GM12878 (cell line): ENCODE results near the gene C18orf54. TPM values are rescaled to one million over a fixed set of nuclear protein-coding genes. Genes with fewer than 3 reads are reported as not detected.

Experiments
- BHLHE40 ChIP-seq, 2 experiments: fragments of 450-650 bp in 1 of 2; IDR thresholded peaks; 2 replicates each; pipeline ENCODE4 v1.6.1; 2011 to 2017; ENCODE audit warnings: low read depth in 2 of 2, borderline replicate concordance in 1 of 2, improper control_type of control experiment in 1 of 2, low read length in 1 of 2, mild to moderate bottlenecking in 1 of 2
- CEBPB ChIP-seq, 2 experiments: fragments of 150-350 bp in 1 of 2; IDR thresholded peaks; 2 replicates each; pipeline ENCODE4 v1.6.1; 2012 to 2014; ENCODE audit warnings: low read depth in 2 of 2, low read length in 2 of 2, borderline replicate concordance in 1 of 2, inconsistent platforms in 1 of 2
- NFXL1 ChIP-seq: fragments of 450-650 bp; IDR thresholded peaks from 2 replicates; pipeline ENCODE4 v1.6.1; 2017; ENCODE audit warnings: antibody characterized with exemption, mild to moderate bottlenecking, borderline replicate concordance
- RUNX3 ChIP-seq: IDR thresholded peaks from 2 replicates; pipeline ENCODE4 v1.6.1; 2012; ENCODE audit warnings: low read length, inconsistent platforms
- SPI1 ChIP-seq: IDR thresholded peaks from 2 replicates; pipeline ENCODE4 v1.6.1; 2011; ENCODE audit warnings: low read depth, mild to moderate bottlenecking, low read length, moderate library complexity, borderline replicate concordance; ENCODE audit not compliant: insufficient read depth
- SUPT20H ChIP-seq: IDR thresholded peaks from 2 replicates; pipeline ENCODE4 v1.6.1; 2011; ENCODE audit warnings: low read depth, mild to moderate bottlenecking, low read length, moderate library complexity, borderline replicate concordance; ENCODE audit not compliant: control insufficient read depth
- ZNF24 ChIP-seq: fragments of 450-650 bp; IDR thresholded peaks from 2 replicates; pipeline ENCODE4 v1.6.1; 2017; ENCODE audit warnings: antibody characterized with exemption, mild to moderate bottlenecking
- polyA plus RNA-seq, 11 experiments: library from polyadenylated mRNA; depleted of rRNA in 4 of 11; unstranded in 6 of 11; stranded (reverse) in 5 of 11; fragments of >200 nt; fragmentation: Nextera tagmentation in 4 of 11; fragmentation: Illumina TruSeq in 1 of 11; extraction: Ambion mirVana in 4 of 11; extraction: Trizol in 1 of 11; gene quantifications; 1 replicate in 1 of 11; 2 replicates in 10 of 11; pipeline versions ENCODE4 v1.2.1 to v1.2.3, GENCODE V29; 2011 to 2016; ENCODE audit warnings: inconsistent platforms in 2 of 11, missing spikeins in 2 of 11, low read depth in 1 of 11
- total RNA-seq, 4 experiments: library from RNA; depleted of rRNA in 3 of 4; stranded (reverse); fragments of >200 nt in 3 of 4; fragmentation: Illumina TruSeq in 1 of 4; extraction: Trizol in 1 of 4; gene quantifications; 2 replicates each; pipeline versions ENCODE4 v1.2.1 to v1.2.3, GENCODE V29; 2013 to 2021
- TF ChIP-seq, protein P1 (sequence below): fragments of 450-650 bp; IDR thresholded peaks from 2 replicates; pipeline ENCODE4 v1.6.1; 2017; ENCODE audit warnings: mild to moderate bottlenecking, moderate library complexity
- TF ChIP-seq, protein P2 (sequence below), 3 experiments: IDR thresholded peaks in 2 of 3; conservative IDR thresholded peaks in 1 of 3; 2 replicates each; pipeline ENCODE4 v1.5.1; 2011; ENCODE audit warnings: low read depth in 3 of 3, low read length in 3 of 3, mild to moderate bottlenecking in 3 of 3, control low read depth in 2 of 3, moderate library complexity in 2 of 3, inconsistent platforms in 1 of 3, mixed read lengths in 1 of 3; ENCODE audit not compliant: control insufficient read depth in 2 of 3, insufficient read depth in 1 of 3; ENCODE audit errors: extremely low read depth in 1 of 3
- TF ChIP-seq, protein P3 (sequence below): fragments of 450-650 bp; IDR thresholded peaks from 2 replicates; pipeline ENCODE4 v1.6.1; 2016; ENCODE audit warnings: mild to moderate bottlenecking

C18orf54 gene
- total and polyA plus RNA-seq, 10 of the 15 experiments (the other 5 are each of a cell fraction or from before 2014, with no cell fraction given), result 1.2 to 7.6 (median 2.8) TPM

DNA sequence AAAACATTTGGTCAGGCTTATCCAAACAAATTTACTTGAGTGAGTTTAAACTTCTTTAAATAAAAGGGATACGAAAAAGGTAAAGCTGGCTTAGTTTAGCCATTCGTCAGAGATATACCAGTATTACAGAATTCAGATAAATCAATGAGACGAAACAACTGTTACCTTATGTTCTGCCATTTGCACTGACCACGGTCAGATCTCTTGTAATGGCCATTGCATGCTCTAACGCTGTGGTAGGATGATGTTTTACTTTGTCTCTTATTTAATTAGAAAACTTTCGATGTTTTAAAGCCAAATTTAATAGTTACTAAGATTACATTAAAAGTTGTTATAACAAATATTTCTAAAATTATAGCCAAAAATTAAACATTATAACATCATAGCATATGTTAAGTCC lies 1.5 kb downstream of the C18orf54 start (continued):
- TF ChIP-seq, protein P1, sequence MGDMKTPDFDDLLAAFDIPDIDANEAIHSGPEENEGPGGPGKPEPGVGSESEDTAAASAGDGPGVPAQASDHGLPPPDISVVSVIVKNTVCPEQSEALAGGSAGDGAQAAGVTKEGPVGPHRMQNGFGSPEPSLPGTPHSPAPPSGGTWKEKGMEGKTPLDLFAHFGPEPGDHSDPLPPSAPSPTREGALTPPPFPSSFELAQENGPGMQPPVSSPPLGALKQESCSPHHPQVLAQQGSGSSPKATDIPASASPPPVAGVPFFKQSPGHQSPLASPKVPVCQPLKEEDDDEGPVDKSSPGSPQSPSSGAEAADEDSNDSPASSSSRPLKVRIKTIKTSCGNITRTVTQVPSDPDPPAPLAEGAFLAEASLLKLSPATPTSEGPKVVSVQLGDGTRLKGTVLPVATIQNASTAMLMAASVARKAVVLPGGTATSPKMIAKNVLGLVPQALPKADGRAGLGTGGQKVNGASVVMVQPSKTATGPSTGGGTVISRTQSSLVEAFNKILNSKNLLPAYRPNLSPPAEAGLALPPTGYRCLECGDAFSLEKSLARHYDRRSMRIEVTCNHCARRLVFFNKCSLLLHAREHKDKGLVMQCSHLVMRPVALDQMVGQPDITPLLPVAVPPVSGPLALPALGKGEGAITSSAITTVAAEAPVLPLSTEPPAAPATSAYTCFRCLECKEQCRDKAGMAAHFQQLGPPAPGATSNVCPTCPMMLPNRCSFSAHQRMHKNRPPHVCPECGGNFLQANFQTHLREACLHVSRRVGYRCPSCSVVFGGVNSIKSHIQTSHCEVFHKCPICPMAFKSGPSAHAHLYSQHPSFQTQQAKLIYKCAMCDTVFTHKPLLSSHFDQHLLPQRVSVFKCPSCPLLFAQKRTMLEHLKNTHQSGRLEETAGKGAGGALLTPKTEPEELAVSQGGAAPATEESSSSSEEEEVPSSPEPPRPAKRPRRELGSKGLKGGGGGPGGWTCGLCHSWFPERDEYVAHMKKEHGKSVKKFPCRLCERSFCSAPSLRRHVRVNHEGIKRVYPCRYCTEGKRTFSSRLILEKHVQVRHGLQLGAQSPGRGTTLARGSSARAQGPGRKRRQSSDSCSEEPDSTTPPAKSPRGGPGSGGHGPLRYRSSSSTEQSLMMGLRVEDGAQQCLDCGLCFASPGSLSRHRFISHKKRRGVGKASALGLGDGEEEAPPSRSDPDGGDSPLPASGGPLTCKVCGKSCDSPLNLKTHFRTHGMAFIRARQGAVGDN, result no peak
- no peak for TF ChIP-seq NFXL1
- no peak for TF ChIP-seq SPI1
- TF ChIP-seq CEBPB (IDR thresholded peaks at IDR 0.05; ENCODE audit: borderline replicate concordance in 1 of 2, low read depth in 2 of 2, low read length in 2 of 2), result no peak
- TF ChIP-seq ZNF24, result no peak
- TF ChIP-seq SUPT20H, result no peak
- TF ChIP-seq, protein P2, sequence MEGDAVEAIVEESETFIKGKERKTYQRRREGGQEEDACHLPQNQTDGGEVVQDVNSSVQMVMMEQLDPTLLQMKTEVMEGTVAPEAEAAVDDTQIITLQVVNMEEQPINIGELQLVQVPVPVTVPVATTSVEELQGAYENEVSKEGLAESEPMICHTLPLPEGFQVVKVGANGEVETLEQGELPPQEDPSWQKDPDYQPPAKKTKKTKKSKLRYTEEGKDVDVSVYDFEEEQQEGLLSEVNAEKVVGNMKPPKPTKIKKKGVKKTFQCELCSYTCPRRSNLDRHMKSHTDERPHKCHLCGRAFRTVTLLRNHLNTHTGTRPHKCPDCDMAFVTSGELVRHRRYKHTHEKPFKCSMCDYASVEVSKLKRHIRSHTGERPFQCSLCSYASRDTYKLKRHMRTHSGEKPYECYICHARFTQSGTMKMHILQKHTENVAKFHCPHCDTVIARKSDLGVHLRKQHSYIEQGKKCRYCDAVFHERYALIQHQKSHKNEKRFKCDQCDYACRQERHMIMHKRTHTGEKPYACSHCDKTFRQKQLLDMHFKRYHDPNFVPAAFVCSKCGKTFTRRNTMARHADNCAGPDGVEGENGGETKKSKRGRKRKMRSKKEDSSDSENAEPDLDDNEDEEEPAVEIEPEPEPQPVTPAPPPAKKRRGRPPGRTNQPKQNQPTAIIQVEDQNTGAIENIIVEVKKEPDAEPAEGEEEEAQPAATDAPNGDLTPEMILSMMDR (IDR thresholded peaks at IDR 0.05 in 2 of 3, conservative IDR thresholded peaks at IDR 0.05 in 1 of 3; ENCODE audit: control insufficient read depth in 2 of 3, extremely low read depth in 1 of 3, insufficient read depth in 1 of 3, low read depth in 3 of 3, low read length in 3 of 3), result no peak
- TF ChIP-seq, protein P3, sequence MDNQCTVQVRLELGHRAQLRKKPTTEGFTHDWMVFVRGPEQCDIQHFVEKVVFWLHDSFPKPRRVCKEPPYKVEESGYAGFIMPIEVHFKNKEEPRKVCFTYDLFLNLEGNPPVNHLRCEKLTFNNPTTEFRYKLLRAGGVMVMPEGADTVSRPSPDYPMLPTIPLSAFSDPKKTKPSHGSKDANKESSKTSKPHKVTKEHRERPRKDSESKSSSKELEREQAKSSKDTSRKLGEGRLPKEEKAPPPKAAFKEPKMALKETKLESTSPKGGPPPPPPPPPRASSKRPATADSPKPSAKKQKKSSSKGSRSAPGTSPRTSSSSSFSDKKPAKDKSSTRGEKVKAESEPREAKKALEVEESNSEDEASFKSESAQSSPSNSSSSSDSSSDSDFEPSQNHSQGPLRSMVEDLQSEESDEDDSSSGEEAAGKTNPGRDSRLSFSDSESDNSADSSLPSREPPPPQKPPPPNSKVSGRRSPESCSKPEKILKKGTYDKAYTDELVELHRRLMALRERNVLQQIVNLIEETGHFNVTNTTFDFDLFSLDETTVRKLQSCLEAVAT, result no peak
- TF ChIP-seq RUNX3, result no peak
- TF ChIP-seq BHLHE40 (IDR thresholded peaks at IDR 0.05; ENCODE audit: borderline replicate concordance in 1 of 2, low read depth in 2 of 2, low read length in 1 of 2), result no peak
